Endometrial microvascular endothelial cells (primary cell): ENCODE data around the gene RPS6KC1. TPM values are rescaled to one million over a fixed set of nuclear protein-coding genes. Genes with fewer than 3 reads are reported as not detected.
"Not testable (repeated sequence)": the region's sequence is repeated elsewhere in the genome, so short reads cannot be mapped to it uniquely, and the experiment has no call there.

Experiments
- in situ Hi-C: cut with HindIII; loops from 2 replicates; pipeline ENCODE4 v1.10.0; 2017; ENCODE audit warnings: low sequenced_read_pairs, low pct_unique_long_range_greater_than_20kb; ENCODE audit errors: inconsistent ontology term
- total RNA-seq: library from RNA; depleted of rRNA; stranded (reverse); fragments of >200 nt; gene quantifications from one replicate; pipeline ENCODE4 v1.2.3, GENCODE V29; 2015; ENCODE audit errors: inconsistent ontology term

Gene RPS6KC1, protein sequence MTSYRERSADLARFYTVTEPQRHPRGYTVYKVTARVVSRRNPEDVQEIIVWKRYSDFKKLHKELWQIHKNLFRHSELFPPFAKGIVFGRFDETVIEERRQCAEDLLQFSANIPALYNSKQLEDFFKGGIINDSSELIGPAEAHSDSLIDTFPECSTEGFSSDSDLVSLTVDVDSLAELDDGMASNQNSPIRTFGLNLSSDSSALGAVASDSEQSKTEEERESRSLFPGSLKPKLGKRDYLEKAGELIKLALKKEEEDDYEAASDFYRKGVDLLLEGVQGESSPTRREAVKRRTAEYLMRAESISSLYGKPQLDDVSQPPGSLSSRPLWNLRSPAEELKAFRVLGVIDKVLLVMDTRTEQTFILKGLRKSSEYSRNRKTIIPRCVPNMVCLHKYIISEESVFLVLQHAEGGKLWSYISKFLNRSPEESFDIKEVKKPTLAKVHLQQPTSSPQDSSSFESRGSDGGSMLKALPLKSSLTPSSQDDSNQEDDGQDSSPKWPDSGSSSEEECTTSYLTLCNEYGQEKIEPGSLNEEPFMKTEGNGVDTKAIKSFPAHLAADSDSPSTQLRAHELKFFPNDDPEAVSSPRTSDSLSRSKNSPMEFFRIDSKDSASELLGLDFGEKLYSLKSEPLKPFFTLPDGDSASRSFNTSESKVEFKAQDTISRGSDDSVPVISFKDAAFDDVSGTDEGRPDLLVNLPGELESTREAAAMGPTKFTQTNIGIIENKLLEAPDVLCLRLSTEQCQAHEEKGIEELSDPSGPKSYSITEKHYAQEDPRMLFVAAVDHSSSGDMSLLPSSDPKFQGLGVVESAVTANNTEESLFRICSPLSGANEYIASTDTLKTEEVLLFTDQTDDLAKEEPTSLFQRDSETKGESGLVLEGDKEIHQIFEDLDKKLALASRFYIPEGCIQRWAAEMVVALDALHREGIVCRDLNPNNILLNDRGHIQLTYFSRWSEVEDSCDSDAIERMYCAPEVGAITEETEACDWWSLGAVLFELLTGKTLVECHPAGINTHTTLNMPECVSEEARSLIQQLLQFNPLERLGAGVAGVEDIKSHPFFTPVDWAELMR
- total RNA-seq: 16.6 TPM

DNA sequence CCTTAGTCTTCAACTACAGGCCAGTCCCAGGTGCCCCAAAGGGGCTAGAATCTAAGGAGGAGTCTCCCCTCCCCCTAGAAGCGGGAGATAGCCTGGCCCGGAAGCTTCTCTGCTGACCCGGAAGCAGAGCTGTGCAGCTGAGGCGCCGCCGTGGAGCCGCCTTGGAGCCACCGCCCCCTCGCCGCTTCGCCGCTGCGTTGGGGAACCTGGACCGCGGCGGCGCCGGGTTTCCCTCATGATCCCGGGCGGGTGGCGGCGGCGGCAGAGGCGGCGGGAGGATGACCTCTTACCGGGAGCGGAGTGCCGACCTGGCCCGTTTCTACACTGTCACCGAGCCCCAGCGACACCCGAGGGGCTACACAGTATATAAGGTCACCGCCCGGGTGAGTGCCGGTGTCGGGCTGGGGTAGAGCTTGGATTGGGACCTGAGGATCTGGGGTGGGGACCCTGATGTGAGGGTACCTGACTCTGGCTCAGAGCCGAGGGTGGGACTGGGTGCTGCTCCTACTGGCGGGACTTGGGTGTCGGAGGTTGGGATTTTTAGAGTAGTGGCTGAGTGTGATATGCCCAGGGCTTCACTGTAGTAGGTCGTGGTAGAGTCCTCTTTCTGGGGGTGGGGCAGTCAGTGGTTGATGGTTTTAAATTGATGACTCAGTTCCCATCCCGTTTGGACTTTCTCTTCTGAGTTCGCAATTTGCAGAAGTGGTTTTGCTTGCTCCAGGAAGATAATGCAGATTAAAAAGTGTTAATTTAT is at the start of gene RPS6KC1:
Gene RPS6KC1 (plus strand): TSS at position 115 of the 754 bp plus-strand sequence. CDS start 164 bp downstream, at position 279.
- in situ Hi-C loops: no loop called here

DNA sequence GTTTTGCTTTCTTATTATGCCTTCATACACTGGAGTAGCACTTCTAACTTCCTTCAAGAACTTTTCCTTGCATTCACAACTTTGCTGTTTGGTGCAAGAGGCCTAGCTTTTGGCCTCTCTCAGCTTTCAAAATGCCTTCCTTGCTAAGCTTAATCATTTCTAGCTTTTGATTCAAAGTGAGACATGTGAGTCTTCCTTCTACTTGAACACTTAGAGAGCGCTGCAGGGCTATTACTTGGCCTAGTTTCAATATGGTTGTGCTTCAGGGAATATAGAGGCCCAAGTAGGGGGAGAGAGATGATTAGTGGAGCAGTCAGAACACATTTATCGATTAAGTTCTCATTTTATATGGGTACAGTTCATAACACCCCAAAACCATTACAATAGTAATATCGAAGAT is 47.8 kb upstream of the RPS6KC1 start:
- in situ Hi-C loops: no loop called here

DNA sequence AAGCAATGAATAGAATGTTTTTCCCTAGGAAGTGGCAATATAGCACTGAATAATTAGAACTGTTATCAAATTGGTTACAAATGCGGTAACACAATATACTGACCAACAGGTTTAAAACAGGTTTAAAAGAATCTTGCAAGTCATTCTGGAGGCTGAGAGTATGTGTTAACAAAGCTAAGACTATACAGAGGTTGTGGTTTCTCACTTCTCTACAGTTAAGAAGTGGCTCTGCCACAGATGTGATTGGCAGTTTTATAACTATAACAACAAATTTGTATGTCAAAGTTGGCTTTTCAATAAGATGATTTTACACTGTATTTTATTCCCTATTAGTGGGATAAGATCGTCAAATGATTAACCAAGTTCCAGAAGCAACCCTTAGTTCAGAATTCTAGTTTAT is 42.5 kb upstream of the RPS6KC1 start:
- in situ Hi-C loops: no loop called here

DNA sequence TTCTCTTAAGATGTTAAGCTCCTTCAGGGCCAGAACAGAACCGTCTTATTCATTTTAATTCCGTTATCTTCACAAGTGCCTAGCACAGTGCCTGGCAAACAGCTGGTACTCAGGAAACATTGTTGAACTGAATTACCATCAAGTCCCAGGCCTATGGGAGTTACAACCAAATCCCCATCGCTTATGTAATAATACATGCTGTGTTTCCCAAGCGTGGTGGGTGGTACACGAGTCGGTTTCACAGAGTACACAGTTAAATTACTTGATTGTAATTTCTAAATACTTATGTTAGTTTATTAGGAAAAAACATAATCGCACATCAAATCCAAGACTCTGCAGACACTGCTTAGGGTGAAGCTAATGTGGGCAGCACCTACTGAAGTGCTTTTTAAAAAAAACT is 36.4 kb upstream of the RPS6KC1 start:
- in situ Hi-C loops: no loop called here

DNA sequence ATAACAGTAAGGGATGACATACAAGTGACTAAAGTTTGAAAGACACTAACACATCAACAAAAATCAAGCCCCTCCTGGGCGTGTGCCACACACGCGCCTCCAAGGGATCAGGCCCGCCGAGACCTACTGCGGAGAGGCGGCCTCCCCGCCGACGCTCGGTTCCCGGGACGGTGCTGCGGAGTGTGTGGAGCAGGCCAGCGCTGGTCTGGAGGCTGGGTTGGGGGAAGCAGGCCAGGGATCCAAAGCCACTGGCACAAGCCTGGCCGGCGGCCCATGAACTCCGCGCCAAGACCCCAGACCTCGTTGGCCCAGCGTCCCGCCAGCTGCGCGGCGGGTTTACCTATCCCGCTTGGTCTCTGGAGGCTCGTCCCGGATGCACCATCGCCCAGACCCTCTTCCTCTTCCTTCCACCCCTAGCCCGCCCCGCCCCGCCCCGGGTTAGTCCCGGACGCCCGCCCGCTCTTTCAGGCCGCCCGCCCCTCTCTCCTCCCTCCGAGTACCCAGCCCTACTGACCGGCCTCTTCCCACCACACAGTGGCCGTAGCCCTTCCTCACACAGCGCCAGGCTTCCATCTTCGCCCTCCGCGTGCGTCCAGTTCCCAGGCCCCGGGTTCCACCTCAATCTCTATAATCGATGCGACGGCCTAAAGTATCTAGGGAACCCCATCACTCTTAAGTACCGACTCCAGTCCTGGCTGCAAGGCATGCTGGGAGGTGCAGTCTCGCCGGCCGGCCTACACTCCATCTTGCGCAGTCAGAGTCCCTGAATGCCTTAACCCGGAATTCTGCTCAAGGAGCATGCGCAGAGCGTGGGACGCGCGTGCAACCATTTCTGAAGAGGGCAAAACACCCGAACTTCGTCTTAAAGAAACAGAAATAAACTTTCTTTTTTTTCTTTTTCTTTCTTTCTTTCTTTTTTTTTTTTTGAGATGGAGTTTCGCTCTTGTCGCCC is 35.7 kb upstream of the RPS6KC1 start, which contains the start of gene ANGEL2:
Gene ANGEL2 (minus strand): TSS at position 769 of the 952 bp plus-strand sequence. CDS start 196 bp downstream, at position 573.
- in situ Hi-C loops: no loop called here

DNA sequence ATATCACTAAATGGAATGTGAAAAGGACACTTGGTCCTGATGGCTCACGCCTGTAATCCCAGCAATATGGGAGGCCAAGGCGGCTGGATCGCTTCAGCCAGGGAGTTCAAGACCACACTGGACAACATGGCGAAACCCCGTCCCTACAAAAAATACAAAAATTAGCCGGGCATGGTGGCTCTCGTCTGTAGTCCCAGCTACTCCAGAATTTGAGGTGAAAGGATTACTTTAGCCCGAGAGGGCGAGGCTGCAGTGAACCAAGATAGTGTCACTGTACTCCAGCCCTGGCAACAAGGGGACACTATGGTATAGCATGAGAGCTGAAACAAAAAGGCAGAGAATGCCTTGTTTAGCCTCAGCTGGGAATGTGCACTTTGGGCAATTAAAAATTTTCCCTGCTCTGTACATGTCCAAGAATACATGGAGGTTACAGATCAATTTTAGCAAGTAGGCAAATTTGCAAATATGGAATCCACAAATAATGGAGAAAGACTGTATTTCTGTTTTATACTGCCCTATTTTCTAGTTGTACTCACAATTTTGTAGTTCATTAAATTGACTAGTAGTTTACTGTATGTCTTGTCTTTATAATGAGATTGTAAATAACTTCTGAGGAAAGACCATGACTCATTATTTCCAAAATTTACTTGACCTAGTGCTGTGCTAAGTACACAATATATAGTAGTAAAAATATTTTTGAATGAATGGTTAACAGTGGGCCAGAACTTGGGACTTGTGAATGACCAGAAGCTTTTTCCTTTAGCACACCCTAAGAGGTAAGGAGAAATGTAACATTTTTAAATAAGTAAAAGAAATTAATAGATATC is 33.4 kb upstream of the RPS6KC1 start:
- in situ Hi-C loops: no loop called here

DNA sequence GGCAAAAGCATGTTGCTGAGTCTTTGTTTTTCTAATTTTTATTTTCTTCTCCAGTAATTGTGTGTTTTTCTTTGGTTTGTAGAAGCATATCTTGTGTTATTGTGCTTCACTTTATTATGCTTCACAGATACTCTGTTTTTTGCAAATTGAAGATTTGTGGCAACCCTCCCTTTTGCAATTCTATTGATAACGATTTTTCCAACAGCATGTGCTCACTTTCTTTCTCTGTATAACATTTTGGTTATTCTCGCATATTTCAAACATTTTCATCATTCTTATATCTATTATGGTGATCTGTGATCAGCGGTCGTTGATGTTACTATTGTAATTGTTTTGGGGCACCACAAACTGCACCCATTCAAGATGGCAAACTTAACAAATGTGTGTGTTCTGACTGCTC is 31.6 kb upstream of the RPS6KC1 start:
- in situ Hi-C loops: no loop called here

DNA sequence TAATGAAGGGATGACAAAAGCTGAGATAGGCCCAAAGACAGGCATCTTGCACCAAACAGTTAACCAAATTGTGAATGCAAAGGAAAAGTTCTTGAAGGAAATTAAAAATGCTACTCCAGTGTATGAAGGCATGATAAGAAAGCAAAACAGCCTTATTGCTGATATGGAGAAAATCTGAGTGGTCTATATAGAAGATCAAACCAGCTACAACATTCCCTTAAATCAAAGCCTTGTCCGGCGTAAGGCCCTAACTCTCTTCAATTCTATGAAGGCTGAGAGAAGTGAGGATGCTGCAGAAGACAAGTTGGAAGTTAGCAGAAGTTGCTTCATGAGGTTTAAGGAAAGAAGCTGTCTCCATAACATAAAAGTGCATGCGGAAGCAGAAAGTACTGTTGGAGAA is 31.0 kb upstream of the RPS6KC1 start:
- in situ Hi-C loops: no loop called here

DNA sequence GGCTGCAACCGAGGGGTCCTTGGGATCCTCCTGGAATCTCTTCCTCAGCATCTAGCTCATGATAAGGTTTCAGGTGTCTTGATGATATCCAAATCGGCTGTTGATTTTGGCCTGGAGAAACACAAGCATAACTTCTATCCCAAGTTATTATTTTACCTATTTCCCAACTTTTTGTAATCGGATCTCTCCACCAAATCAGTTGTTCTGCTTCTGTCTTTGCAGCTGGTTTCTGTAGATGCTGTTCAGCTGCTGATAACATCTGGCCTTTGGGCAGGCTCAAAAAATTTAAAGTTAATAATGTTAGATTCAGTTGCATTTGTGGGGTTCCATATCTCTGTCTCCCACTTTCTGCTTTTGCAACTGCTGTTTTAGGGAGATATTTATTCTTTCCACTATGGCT is 24.0 kb upstream of the RPS6KC1 start:
- in situ Hi-C loops: not testable (repeated sequence)

DNA sequence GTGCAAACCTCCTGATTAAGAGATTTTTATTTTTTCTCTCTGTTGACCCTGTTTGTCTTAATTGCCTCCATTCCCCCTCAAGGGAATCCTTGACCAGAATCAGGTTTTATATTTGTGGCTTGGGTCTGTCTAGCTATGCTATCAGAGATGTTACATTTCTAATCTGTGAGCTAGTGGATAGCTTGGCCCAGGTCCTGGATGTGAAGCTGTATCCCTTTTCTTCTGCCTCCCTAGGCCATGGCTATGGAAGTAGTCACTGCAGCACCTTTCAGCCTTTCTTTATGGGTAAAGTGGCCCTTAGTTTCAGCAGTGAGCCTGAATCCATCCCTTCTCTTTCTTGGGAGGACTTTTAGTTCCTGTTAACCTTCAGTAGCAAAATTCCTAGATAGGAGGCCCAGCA is 18.4 kb upstream of the RPS6KC1 start:
- in situ Hi-C loops: no loop called here

DNA sequence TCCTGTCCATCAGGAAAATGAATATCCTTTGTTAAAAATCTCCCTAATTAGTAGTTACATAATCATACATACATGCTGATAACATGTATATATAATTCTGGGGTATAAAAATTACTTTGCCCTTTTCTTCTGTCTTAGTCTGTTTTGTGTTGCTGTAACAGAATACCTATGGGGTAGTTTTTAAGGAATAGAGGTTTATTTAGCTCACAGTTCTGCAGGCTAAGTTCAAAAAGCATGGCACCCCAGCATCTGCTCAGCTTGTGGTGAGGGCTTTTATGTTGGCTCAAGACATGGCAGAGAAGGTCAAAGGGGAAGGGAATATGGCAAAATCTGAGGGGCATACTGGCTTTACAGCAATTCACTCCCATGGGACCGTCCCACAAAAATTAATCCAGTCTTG is 16.3 kb upstream of the RPS6KC1 start:
- in situ Hi-C loops: no loop called here

DNA sequence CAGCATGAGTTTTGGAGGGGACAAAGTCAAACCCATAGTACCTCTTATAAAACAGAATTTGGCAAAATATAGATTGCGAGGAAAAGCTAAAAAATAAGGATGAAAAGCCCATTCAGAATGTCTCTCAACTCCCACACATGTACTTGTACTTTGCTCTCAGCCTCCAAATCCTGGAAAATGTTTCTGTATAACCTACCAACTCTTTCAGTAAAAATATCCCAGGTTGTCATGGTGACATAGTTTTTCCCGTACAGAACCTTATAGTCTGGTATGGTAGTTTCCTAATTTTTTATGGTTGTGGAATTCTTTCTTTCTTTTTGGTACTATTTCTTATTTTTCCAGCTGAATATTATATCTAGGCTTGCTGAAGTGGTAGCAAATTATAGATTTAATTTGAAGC is 15.5 kb upstream of the RPS6KC1 start:
- in situ Hi-C loops: no loop called here

DNA sequence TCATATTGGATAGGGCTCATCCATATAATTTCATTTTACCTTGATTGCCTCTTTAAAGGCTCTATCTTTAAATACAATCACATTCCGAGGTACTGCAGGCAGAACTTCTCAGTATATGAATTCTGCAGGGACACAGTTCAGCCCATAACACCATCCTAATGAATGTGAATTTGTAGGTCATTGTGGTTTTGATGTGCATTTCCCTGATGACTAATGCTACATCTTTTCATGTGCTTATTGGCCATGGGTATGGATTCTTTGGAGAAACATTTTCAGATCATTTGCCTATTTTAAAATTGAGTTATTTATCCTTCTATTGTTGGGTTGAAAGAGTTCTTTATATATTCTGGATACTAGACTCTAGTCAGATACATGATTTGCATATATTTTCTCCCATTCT is 9.6 kb upstream of the RPS6KC1 start:
- in situ Hi-C loops: no loop called here

DNA sequence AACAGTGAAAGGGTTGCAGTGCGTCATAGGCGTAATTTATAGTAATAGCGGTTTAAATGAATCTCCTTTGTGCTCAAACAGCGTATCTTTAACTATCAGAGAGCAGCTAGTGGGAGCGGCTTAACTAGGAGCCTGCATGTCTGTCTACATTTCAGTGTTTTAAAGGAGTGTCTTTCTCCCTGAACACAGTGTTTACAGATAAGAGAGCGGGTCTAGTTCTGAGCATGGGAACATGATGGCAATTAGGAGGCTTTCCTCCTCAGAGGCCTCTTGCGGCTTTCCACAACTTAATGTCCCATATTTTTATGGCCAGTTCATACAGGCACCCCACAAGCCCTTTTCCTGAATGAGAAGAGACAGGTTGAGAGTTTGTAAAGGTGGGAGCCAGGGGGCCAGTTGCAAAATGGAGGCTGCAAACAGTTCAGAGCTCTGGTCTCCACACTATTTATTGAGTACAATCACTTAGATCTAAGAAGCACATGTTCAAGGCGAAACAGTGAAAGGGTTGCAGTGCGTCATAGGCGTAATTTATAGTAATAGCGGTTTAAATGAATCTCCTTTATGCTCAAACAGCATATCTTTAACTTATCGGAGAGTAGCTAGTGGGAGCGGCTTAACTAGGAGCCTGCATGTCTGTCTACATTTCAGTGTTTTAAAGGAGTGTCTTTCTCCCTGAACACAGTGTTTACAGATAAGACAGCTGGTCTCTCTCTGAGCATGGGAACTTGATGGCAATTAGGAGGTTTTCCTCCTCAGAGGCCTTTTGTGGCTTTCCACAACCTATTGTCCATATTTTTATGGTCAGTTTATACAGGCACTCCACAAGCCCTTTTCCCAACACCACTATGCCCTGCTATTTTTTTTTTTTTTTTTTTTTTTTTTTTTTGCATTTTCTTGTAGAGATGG is 5.5 kb upstream of the RPS6KC1 start:
- in situ Hi-C loops: not testable (repeated sequence)

DNA sequence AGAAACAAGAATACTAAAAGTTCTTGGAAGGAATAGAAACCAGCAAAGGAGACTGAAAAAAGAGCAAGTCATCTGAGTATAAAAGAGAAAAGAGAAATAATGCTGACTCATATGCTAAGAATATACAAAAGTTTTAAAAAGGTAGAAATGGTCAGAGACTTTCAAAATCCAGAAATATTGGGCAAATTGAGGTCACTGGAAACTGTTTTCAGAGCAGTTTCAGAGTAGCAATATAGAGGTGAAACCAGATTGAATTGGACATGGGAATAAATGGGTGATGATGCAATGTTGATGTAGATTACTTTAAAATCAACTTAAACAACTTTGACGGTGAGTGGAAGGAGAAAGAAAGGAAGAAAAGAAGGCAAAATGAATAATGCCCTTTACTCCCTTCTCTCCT is 1.8 kb upstream of the RPS6KC1 start:
- in situ Hi-C loops: no loop called here

DNA sequence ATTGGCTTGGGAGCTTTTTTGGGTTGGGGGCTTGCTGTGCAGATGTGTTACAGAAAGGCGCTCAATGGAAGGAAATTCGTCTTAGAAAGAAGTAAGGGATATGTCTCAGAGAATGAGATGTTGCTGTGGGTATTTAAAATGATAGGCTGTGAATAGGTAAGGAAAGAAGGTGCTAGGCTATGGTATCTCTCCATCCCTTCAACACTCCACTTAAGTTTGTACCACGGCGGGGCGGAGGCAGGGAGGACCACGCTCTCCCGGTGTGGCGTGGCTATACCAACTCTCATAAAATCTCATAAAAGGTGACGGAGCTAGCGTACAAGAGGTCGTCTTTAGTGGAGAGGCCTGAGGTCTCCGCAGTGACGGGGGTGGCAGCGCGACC is 305 bp upstream of the RPS6KC1 start:
- in situ Hi-C loops: no loop called here
